HepG2 (cell line): ENCODE measurements around the gene AKNA. TPM values are rescaled to one million over a fixed set of nuclear protein-coding genes. Genes with fewer than 3 reads are reported as not detected.

Experiments
- ATAC-seq: fragments of 200-7000 bp; cut with Tn5 transposase; 3 replicates; pipeline ENCODE4 v1.9.1; 2020; ENCODE audit warnings: mild to moderate bottlenecking, moderate library complexity
- BruUV-seq: library from RNA; stranded (reverse); fragments of 400-500 nt; replicated peaks from 2 replicates; lab custom pipeline; 2021; lab: Mats Ljungman, UMichigan
- CTCF ChIA-PET: fragments of 300-600 bp; formaldehyde crosslinking; extraction: SDS; loops from one replicate; lab custom pipeline; 2021; ENCODE audit warnings: low total read pairs, inconsistent platforms, low intra/inter-chr PET ratio; lab: Yijun Ruan, JAX
- POLR2A ChIA-PET: fragments of 350-600 bp; sonication (Branson Sonifier 250); formaldehyde crosslinking; loops from one replicate; lab custom pipeline; 2020; ENCODE audit warnings: antibody characterized with exemption, inconsistent platforms; lab: Yijun Ruan, JAX
- DNase-seq: peaks from one replicate; pipeline ENCODE4 v3.0.0-alpha.2; 2015; ENCODE audit warnings: low spot score
- FAIRE-seq: peaks from 3 replicates; lab custom pipeline; 2011; peaks lifted over from hg19 to GRCh38; lab: Jason Lieb, UNC
- H2AFZ ChIP-seq: one replicate; pipeline ENCODE4 v1.6.1; 2011; ENCODE audit warnings: low read length, inconsistent platforms
- H3K27ac ChIP-seq: fragments of 300-600 bp; 3 replicates; pipeline ENCODE4 v1.8.0; 2011; ENCODE audit warnings: mixed run types, mild to moderate bottlenecking, mixed read lengths, low read length, inconsistent platforms; ENCODE audit not compliant: insufficient read depth; ENCODE audit errors: extremely low read length
- H3K27me3 ChIP-seq, 2 experiments: fragments of 200-600 bp in 1 of 2; 2 replicates in 1 of 2; 3 replicates in 1 of 2; pipeline versions ENCODE4 v1.6.0 to v1.8.0; 2011; ENCODE audit warnings: low read length in 2 of 2, mild to moderate bottlenecking in 2 of 2, moderate library complexity in 2 of 2, inconsistent platforms in 1 of 2; ENCODE audit not compliant: insufficient read depth in 2 of 2, control insufficient read depth in 1 of 2
- H3K36me3 ChIP-seq, 2 experiments: fragments of 200-600 bp in 1 of 2; replicated peaks in 1 of 2; 2 replicates in 1 of 2; 3 replicates in 1 of 2; pipeline versions ENCODE4 v1.5.1 to v1.8.0; 2011; ENCODE audit warnings: low read length in 2 of 2, inconsistent platforms in 1 of 2; ENCODE audit not compliant: insufficient read depth in 2 of 2, control insufficient read depth in 1 of 2
- H3K4me1 ChIP-seq: 2 replicates; pipeline ENCODE4 v1.5.1; 2012; ENCODE audit warnings: low read length, inconsistent platforms; ENCODE audit not compliant: insufficient read depth
- H3K4me2 ChIP-seq: 2 replicates; pipeline ENCODE4 v1.6.0; 2011; ENCODE audit warnings: low read depth, low read length, inconsistent platforms
- H3K4me3 ChIP-seq, 3 experiments: fragments of 200-600 bp in 1 of 3; sonication (generic), shearing (Covaris generic) in 1 of 3; replicated peaks in 1 of 3; 2 replicates each; pipeline ENCODE4 v1.5.1; 2011 to 2016; ENCODE audit warnings: low read length in 3 of 3, inconsistent platforms in 2 of 3, low read depth in 2 of 3, mild to moderate bottlenecking in 2 of 3, control low read depth in 1 of 3, mixed read lengths in 1 of 3; ENCODE audit not compliant: insufficient read depth in 1 of 3
- H3K79me2 ChIP-seq: one replicate; pipeline ENCODE4 v1.6.1; 2011; ENCODE audit warnings: low read length, inconsistent platforms; ENCODE audit not compliant: insufficient read depth
- H3K9ac ChIP-seq: 2 replicates; pipeline ENCODE4 v1.6.0; 2011; ENCODE audit warnings: mild to moderate bottlenecking, low read depth, low read length, inconsistent platforms; ENCODE audit not compliant: insufficient read depth
- H3K9me3 ChIP-seq: 2 replicates; pipeline ENCODE4 v1.5.1; 2012; ENCODE audit warnings: mild to moderate bottlenecking, low read length
- H4K20me1 ChIP-seq: 2 replicates; pipeline ENCODE4 v1.6.0; 2011; ENCODE audit warnings: inconsistent platforms, mild to moderate bottlenecking, low read length, moderate library complexity; ENCODE audit not compliant: insufficient read depth
- ASH2L ChIP-seq: fragments of 300-600, 200-600 bp; sonication (generic); IDR thresholded peaks from 2 replicates; pipeline ENCODE4 v1.7.0; 2017; ENCODE audit warnings: low read depth, mild to moderate bottlenecking, moderate library complexity, mixed read lengths, low read length; ENCODE audit not compliant: insufficient read length
- E2F2 ChIP-seq: sonication (generic); formaldehyde crosslinking; IDR thresholded peaks from 2 replicates; pipeline ENCODE4 v1.4.0; 2020; ENCODE audit warnings: missing genetic modification reagents, borderline replicate concordance
- FOXO4 ChIP-seq: sonication (generic); formaldehyde crosslinking; conservative IDR thresholded peaks from 2 replicates; pipeline ENCODE4 v1.8.1; 2023; ENCODE audit warnings: missing genetic modification reagents
- HMG20A ChIP-seq: IDR thresholded peaks from 2 replicates; pipeline ENCODE4 v1.6.1; 2016; ENCODE audit warnings: borderline replicate concordance
- HMGA1 ChIP-seq: sonication (generic); formaldehyde crosslinking; conservative IDR thresholded peaks from 2 replicates; pipeline ENCODE4 v1.4.0; 2020; ENCODE audit warnings: missing genetic modification reagents
- IKZF5 ChIP-seq: IDR thresholded peaks from 2 replicates; pipeline ENCODE4 v1.6.1; 2018; ENCODE audit warnings: missing genetic modification reagents, mild to moderate bottlenecking, missing compliant biosample characterization
- NFE2L2 ChIP-seq: fragments of 150-350 bp; IDR thresholded peaks from 2 replicates; pipeline ENCODE4 v1.6.1; 2014; ENCODE audit warnings: low read length
- PREB ChIP-seq: sonication (generic); formaldehyde crosslinking; IDR thresholded peaks from 2 replicates; pipeline ENCODE4 v1.4.0; 2020; ENCODE audit warnings: missing genetic modification reagents
- ZBTB25 ChIP-seq: IDR thresholded peaks from 2 replicates; pipeline ENCODE4 v1.6.1; 2018; ENCODE audit warnings: missing genetic modification reagents
- ZBTB34 ChIP-seq: sonication (generic); formaldehyde crosslinking; IDR thresholded peaks from 2 replicates; pipeline ENCODE4 v1.8.0; 2022; ENCODE audit warnings: mild to moderate bottlenecking, missing genetic modification reagents
- ZFP41 ChIP-seq: sonication (generic); formaldehyde crosslinking; IDR thresholded peaks from 2 replicates; pipeline ENCODE4 v1.4.0; 2020; ENCODE audit warnings: mild to moderate bottlenecking, missing genetic modification reagents, borderline replicate concordance
- ZNF3 ChIP-seq: IDR thresholded peaks from 2 replicates; pipeline ENCODE4 v1.7.0; 2017; ENCODE audit warnings: inconsistent platforms
- ZNF7 ChIP-seq: IDR thresholded peaks from 2 replicates; pipeline ENCODE4 v1.6.1; 2016; ENCODE audit warnings: missing biosample characterization, missing genetic modification reagents
- ZNF782 ChIP-seq: sonication (generic); formaldehyde crosslinking; IDR thresholded peaks from 2 replicates; pipeline ENCODE4 v1.4.0; 2020; ENCODE audit warnings: missing genetic modification reagents, mild to moderate bottlenecking, borderline replicate concordance
- WGBS: methylation state at CpG from one replicate; pipeline ENCODE4 v1.1.6; 2017; ENCODE audit warnings: low lambda C conversion rate; 5-methylcytosine and 5-hydroxymethylcytosine counted together
- in situ Hi-C: cut with HindIII; loops from 2 replicates; pipeline ENCODE4 v1.10.0; 2017; ENCODE audit warnings: low pct_unique_long_range_greater_than_20kb; ENCODE audit not compliant: extremely low pct_ligation_motif_present
- intact Hi-C: fragments of 100-400 bp; cut with micrococcal nuclease; formaldehyde crosslinking; loops from one replicate; pipeline ENCODE4 v1.10.0; 2022; ENCODE audit not compliant: unreplicated experiment
- polyA plus RNA-seq, 8 experiments: library from polyadenylated mRNA; depleted of rRNA in 3 of 8; stranded (reverse) in 7 of 8; unstranded in 1 of 8; fragments of >200 nt; fragmentation: Illumina TruSeq in 4 of 8; extraction: Trizol in 4 of 8; gene quantifications; 2 replicates each; pipeline versions ENCODE4 v1.2.1 to v1.2.3, GENCODE V29; 2011 to 2016; ENCODE audit warnings: low read depth in 4 of 8, missing spikeins in 1 of 8, mixed read lengths in 1 of 8; ENCODE audit not compliant: insufficient read depth in 1 of 8
- total RNA-seq, 5 experiments: library from RNA; depleted of rRNA; stranded (reverse); fragments of >200 nt; fragmentation: Illumina TruSeq; extraction: Trizol; gene quantifications; 2 replicates each; pipeline ENCODE4 v1.2.3, GENCODE V29; 2016; ENCODE audit warnings: low read depth in 1 of 5

Gene AKNA
- total and polyA plus RNA-seq, 2 of the 13 experiments (the other 11 are each of a cell fraction or from before 2014, with no cell fraction given): 3.0 to 3.1 TPM

- no peak for TF ChIP-seq E2F2
- TF ChIP-seq ZFP41: no peak
- TF ChIP-seq ZBTB25 (CRISPR knock-in tag): no peak
- no peak for TF ChIP-seq ZBTB34 (CRISPR knock-in tag)
- no peak for TF ChIP-seq ZNF3 (CRISPR knock-in tag)
- TF ChIP-seq IKZF5 (CRISPR knock-in tag): no peak
Measured at GRCh38 chr9:114384836-114385396, 2.9 kb downstream of the AKNA start (continued).

GRCh38 chr9:114384341-114384740 is 3.4 kb downstream of the AKNA start:
- in situ Hi-C loops: no loop called here

More at GRCh38 chr9:114384341-114384740, 3.4 kb downstream of the AKNA start:
- H3K4me3 ChIP-seq: no peak overlapping the region
- peaks cover 47% of the 10 kb centered on the region for H3K4me1 ChIP-seq
- no peak overlapping the region for H3K4me2 ChIP-seq
- no peaks in the 10 kb centered on the region for H3K9me3 ChIP-seq
- no peak overlapping the region for H3K9ac ChIP-seq
- ChIA-PET POLR2A (interaction anchor here (1.0 kb wide), 1 partner anchor 9 kb away, joined by 4 read pairs; no protein-coding TSS in a partner anchor), CTCF (no interaction called here)
- FAIRE-seq (no peak), DNase-seq (no peak), ATAC-seq (no peak)
- 0 out of 5 replicates have a peak, but pooled peaks cover 0 to 2% of the 10 kb centered on the region in 2 experiments for H3K36me3 ChIP-seq
- H4K20me1 ChIP-seq: 0 out of 2 replicates have a peak, but pooled peaks cover 5% of the 10 kb centered on the region
- no peaks in the 10 kb centered on the region for H3K79me2 ChIP-seq
- H2AFZ ChIP-seq: no peak overlapping the region
- WGBS: 92% methylated on average over 1 of the region's 1 CpG
- no peak overlapping the region for H3K27ac ChIP-seq
- no peaks in the 10 kb centered on the region for H3K27me3 ChIP-seq
- BruUV-seq: no TSS peak
- TF ChIP-seq ASH2L: no peak
- no peak for TF ChIP-seq ZNF782 (CRISPR knock-in tag)
- no peak for TF ChIP-seq ZNF7
- TF ChIP-seq FOXO4 (CRISPR knock-in tag): no peak
- no peak for TF ChIP-seq NFE2L2
- no peak for TF ChIP-seq HMG20A (CRISPR knock-in tag)
- TF ChIP-seq PREB (CRISPR knock-in tag): no peak
- TF ChIP-seq HMGA1 (CRISPR knock-in tag): no peak
- intact Hi-C loops: no loop called here
